Astrocyte of the spinal cord (primary cell): ENCODE data around the gene CARNS1.
A peak's percentile ranks its signal among the peaks of the same experiment; 100 is the strongest.

ENCODE experiments used
- DNase-seq: peaks from one replicate; pipeline ENCODE4 v3.0.0; 2011; ENCODE audit warnings: low read depth, low spot score
- H3K4me3 ChIP-seq: 2 replicates; pipeline ENCODE4 v1.5.1; 2011; ENCODE audit warnings: low read depth, mild to moderate bottlenecking, low read length, moderate library complexity
- CTCF ChIP-seq: IDR thresholded peaks from 2 replicates; pipeline ENCODE4 v1.5.1; 2012; ENCODE audit warnings: low read depth, mild to moderate bottlenecking, low read length, inconsistent platforms
- in situ Hi-C: cut with HindIII; loops from 2 replicates; pipeline ENCODE4 v1.10.0; 2017; ENCODE audit warnings: low sequenced_read_pairs

CARNS1 gene

GRCh38 chr11:67372993-67373647, 42.4 kb upstream of the CARNS1 start, which contains the start of gene CLCF1:
TSS of gene CLCF1 (minus strand) at chr11:67373598. CDS start at chr11:67373539, 59 bp downstream.
- in situ Hi-C loops, result no loop called here
- DNase-seq, result peak; percentile 58
- TF ChIP-seq CTCF, result no peak

GRCh38 chr11:67373648-67374570, 41.6 kb upstream of the CARNS1 start:
- peak; percentile 41 for TF ChIP-seq CTCF
- H3K4me3 ChIP-seq, result peak overlapping the region; percentile 55
- in situ Hi-C loops, result no loop called here
- DNase-seq, result peak; percentile 96

More at GRCh38 chr11:67372993-67373647, 42.4 kb upstream of the CARNS1 start, which contains the start of gene CLCF1:
- peak within 1 kb of the TSS; percentile 55 for H3K4me3 ChIP-seq

- TF ChIP-seq CTCF, result no peak
- no peak overlapping the region for H3K4me3 ChIP-seq
- DNase-seq, result no peak
- in situ Hi-C loops, result no loop called here
These were observed 40.8 kb upstream of the CARNS1 start for GRCh38 chr11:67374571-67375281.

- DNase-seq, result no peak
- in situ Hi-C loops, result no loop called here
- no peak overlapping the region for H3K4me3 ChIP-seq
- TF ChIP-seq CTCF, result no peak
These were observed 40.0 kb upstream of the CARNS1 start for GRCh38 chr11:67375320-67376055.

GRCh38 chr11:67376063-67376820, 39.2 kb upstream of the CARNS1 start:
- DNase-seq, result no peak
- in situ Hi-C loops, result no loop called here
- no peak for TF ChIP-seq CTCF
- H3K4me3 ChIP-seq, result no peak overlapping the region
